OCI-LY1 (cell line): ENCODE measurements around the gene ZFR.

Experiments used
- H2AFZ ChIP-seq: fragments of 200-600 bp; sonication (generic), shearing (Covaris generic); 2 replicates; pipeline ENCODE4 v1.6.0; 2014; ENCODE audit warnings: antibody characterized with exemption, mild to moderate bottlenecking, low read length
- H3F3A ChIP-seq: fragments of 200-600 bp; sonication (generic), shearing (Covaris generic); 2 replicates; pipeline ENCODE4 v1.6.0; 2014; ENCODE audit warnings: mild to moderate bottlenecking, antibody characterized with exemption, low read length, moderate library complexity; ENCODE audit not compliant: insufficient read depth
- H3K27ac ChIP-seq: fragments of 200-600 bp; sonication (generic); 2 replicates; pipeline ENCODE4 v1.5.1; 2014; ENCODE audit warnings: low read length, mixed run types, mild to moderate bottlenecking, low read depth; ENCODE audit not compliant: poor library complexity, severe bottlenecking
- H3K27me3 ChIP-seq: fragments of 200-600 bp; sonication (generic); 2 replicates; pipeline ENCODE4 v1.6.0; 2014; ENCODE audit warnings: antibody characterized with exemption, mild to moderate bottlenecking, low read length, moderate library complexity; ENCODE audit not compliant: insufficient read depth
- H3K36me3 ChIP-seq: fragments of 200-600 bp; sonication (generic); 2 replicates; pipeline ENCODE4 v1.6.1; 2014; ENCODE audit warnings: mild to moderate bottlenecking, antibody characterized with exemption, low read length, moderate library complexity, mixed read lengths; ENCODE audit not compliant: insufficient read depth
- H3K4me1 ChIP-seq: fragments of 200-600 bp; sonication (generic); 2 replicates; pipeline ENCODE4 v1.5.1; 2014; ENCODE audit warnings: mild to moderate bottlenecking, low read length, moderate library complexity; ENCODE audit not compliant: insufficient read depth, severe bottlenecking
- H3K4me2 ChIP-seq: fragments of 200-600 bp; sonication (generic), shearing (Covaris generic); 2 replicates; pipeline ENCODE4 v1.6.1; 2014; ENCODE audit warnings: low read length
- H3K4me3 ChIP-seq: fragments of 200-600 bp; sonication (generic); 2 replicates; pipeline ENCODE4 v1.5.1; 2014; ENCODE audit warnings: low read length, low read depth, mild to moderate bottlenecking, mixed read lengths; ENCODE audit not compliant: poor library complexity, severe bottlenecking
- H3K79me2 ChIP-seq: fragments of 200-600 bp; shearing (Covaris generic); 2 replicates; pipeline ENCODE4 v1.6.1; 2016; ENCODE audit warnings: mixed run types, low read length, mixed read lengths; ENCODE audit not compliant: insufficient read depth
- H3K9ac ChIP-seq: fragments of 200-600 bp; sonication (generic), shearing (Covaris generic); 2 replicates; pipeline ENCODE4 v1.6.1; 2014; ENCODE audit warnings: mild to moderate bottlenecking, low read length, mixed read lengths
- H3K9me2 ChIP-seq: fragments of 200-600 bp; sonication (generic), shearing (Covaris generic); 2 replicates; pipeline ENCODE4 v1.6.1; 2014; ENCODE audit warnings: low read depth, mild to moderate bottlenecking, low read length, mixed read lengths
- H3K9me3 ChIP-seq: fragments of 200-600 bp; shearing (Covaris generic); 2 replicates; pipeline ENCODE4 v1.6.1; 2014; ENCODE audit warnings: low read length, mixed read lengths
- H4K20me1 ChIP-seq: fragments of 200-600 bp; sonication (generic), shearing (Covaris generic); 2 replicates; pipeline ENCODE4 v1.6.0; 2016; ENCODE audit warnings: mild to moderate bottlenecking, low read length; ENCODE audit not compliant: insufficient read depth
- EZH2 ChIP-seq: fragments of 200-600 bp; sonication (generic), shearing (Covaris generic); IDR thresholded peaks from 2 replicates; pipeline ENCODE4 v1.8.0; 2017; ENCODE audit warnings: borderline replicate concordance, mixed run types, mild to moderate bottlenecking, antibody characterized with exemption, low read length, moderate library complexity, mixed read lengths
- TF ChIP-seq, protein P1 (sequence below): fragments of 200-600 bp; sonication (generic), shearing (Covaris generic); IDR thresholded peaks from 2 replicates; pipeline ENCODE4 v1.5.1; 2017; ENCODE audit warnings: mild to moderate bottlenecking, antibody characterized with exemption, low read length, moderate library complexity, mixed read lengths

ZFR gene

DNA sequence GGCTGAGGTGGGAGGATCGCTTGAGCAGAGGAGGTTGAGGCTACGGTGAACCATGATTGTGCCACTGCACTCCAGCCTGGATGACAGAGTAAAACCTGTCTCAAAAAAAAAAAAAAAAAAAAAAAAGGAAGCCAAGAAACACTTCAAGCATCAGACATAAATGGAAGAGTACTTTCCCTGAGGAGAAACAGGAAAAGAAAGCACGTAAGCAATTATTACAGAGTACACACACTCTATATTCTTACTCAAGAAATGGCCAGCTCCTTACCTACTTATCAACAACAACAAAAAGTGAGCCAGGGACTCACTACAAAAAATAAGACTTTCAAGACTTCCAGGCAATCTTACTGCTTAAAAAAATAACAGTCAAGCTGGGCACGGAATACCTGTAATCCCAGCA lies 21.8 kb downstream of the ZFR start:
- H3K79me2 ChIP-seq = peaks cover 76% of the 10 kb centered on the region
- no peaks in the 10 kb centered on the region for H4K20me1 ChIP-seq
- H3K4me1 ChIP-seq = no peaks in the 10 kb centered on the region
- TF ChIP-seq, protein P1, sequence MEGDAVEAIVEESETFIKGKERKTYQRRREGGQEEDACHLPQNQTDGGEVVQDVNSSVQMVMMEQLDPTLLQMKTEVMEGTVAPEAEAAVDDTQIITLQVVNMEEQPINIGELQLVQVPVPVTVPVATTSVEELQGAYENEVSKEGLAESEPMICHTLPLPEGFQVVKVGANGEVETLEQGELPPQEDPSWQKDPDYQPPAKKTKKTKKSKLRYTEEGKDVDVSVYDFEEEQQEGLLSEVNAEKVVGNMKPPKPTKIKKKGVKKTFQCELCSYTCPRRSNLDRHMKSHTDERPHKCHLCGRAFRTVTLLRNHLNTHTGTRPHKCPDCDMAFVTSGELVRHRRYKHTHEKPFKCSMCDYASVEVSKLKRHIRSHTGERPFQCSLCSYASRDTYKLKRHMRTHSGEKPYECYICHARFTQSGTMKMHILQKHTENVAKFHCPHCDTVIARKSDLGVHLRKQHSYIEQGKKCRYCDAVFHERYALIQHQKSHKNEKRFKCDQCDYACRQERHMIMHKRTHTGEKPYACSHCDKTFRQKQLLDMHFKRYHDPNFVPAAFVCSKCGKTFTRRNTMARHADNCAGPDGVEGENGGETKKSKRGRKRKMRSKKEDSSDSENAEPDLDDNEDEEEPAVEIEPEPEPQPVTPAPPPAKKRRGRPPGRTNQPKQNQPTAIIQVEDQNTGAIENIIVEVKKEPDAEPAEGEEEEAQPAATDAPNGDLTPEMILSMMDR = no peak
- no peak for TF ChIP-seq EZH2
- no peak overlapping the region for H2AFZ ChIP-seq
- H3K9me2 ChIP-seq = no peaks in the 10 kb centered on the region
- no peaks in the 10 kb centered on the region for H3K27me3 ChIP-seq
- peaks cover 5% of the 10 kb centered on the region; the same call in 1 of the 2 replicates for H3K9me3 ChIP-seq
- H3K9ac ChIP-seq = no peak overlapping the region
- H3K4me3 ChIP-seq = no peak overlapping the region
- no peak overlapping the region for H3K4me2 ChIP-seq
- H3K36me3 ChIP-seq = peaks cover 52% of the 10 kb centered on the region
- no peak overlapping the region for H3K27ac ChIP-seq
- no peaks in the 10 kb centered on the region for H3F3A ChIP-seq

DNA sequence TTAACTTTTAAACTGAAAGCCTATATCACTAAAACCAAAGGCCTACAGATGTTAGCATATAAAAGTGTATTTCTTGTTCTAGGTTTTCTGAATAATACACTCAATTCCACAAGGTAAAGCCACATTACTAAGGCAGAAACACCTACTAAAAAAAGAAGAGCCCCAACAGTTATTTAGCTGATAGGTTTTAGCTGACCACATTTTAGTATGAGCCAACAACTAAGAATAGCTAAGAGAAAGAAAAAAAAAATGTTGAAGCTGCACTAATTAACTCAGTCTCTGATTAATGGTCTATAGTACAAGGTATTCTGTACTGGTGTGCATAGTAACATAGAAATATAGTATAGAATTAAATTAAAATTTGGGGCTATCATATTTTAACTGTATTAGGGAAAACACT lies 23.5 kb downstream of the ZFR start:
- Histone ChIP-seq H4K20me1 (no peaks in the 10 kb centered on the region), H3K9me3 (0 out of 2 replicates have a peak, but pooled peaks cover under 1% of the 10 kb centered on the region), H3K4me3 (no peak overlapping the region), H3K36me3 (peaks cover 49% of the 10 kb centered on the region), H2AFZ (no peak overlapping the region), H3K79me2 (peaks cover 60% of the 10 kb centered on the region), H3K9ac (no peak overlapping the region), H3K4me2 (no peak overlapping the region), H3K27me3 (no peaks in the 10 kb centered on the region), H3K27ac (no peak overlapping the region), H3F3A (no peaks in the 10 kb centered on the region), H3K9me2 (no peaks in the 10 kb centered on the region), H3K4me1 (no peaks in the 10 kb centered on the region)
- no peak for TF ChIP-seq EZH2
- TF ChIP-seq, protein P1 = no peak

DNA sequence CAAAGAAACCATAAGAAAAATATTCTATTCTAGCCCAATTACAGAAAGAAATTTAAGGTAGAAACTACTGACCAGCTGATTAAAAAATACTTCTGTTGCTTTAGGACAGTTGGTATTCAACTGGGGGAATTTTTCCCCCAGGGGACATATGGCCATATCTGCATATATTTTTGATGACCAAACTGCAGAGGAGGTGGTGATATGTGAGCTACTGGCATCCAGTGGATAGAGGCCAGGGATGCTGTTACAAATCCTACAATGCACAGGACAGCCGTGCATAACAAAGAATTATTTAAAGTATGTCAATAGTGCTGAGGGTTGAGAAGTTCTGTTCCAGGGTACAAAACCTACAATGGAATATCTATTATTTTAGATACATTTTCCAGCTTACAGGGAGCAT lies 24.0 kb downstream of the ZFR start:
- no peak overlapping the region for H3K4me3 ChIP-seq

More for the DNA sequence above, 24.0 kb downstream of the ZFR start:
- TF ChIP-seq EZH2 = no peak
- TF ChIP-seq, protein P1 = no peak
- no peak overlapping the region for H3K4me2 ChIP-seq
- no peak overlapping the region for H2AFZ ChIP-seq
- no peaks in the 10 kb centered on the region for H3F3A ChIP-seq
- no peaks in the 10 kb centered on the region for H3K9me3 ChIP-seq
- no peak overlapping the region for H3K9ac ChIP-seq
- no peaks in the 10 kb centered on the region for H3K27me3 ChIP-seq
- no peaks in the 10 kb centered on the region for H3K9me2 ChIP-seq
- no peaks in the 10 kb centered on the region for H3K4me1 ChIP-seq
- no peaks in the 10 kb centered on the region for H4K20me1 ChIP-seq
- H3K27ac ChIP-seq = no peak overlapping the region
- peaks cover 54% of the 10 kb centered on the region for H3K36me3 ChIP-seq
- peaks cover 54% of the 10 kb centered on the region for H3K79me2 ChIP-seq
